ENCODE results near the gene MAP3K7. TPM values are rescaled to one million over a fixed set of nuclear protein-coding genes. Genes with fewer than 3 reads are reported as not detected.

Gene MAP3K7
- total and polyA plus RNA-seq, 7 donors, result 8.9 to 22.1 (median 18.9) TPM

GRCh38 chr6:90495216-90495817, 91.6 kb downstream of the MAP3K7 start:
- Histone ChIP-seq H3K4me1 (no peaks in the 10 kb centered on the region), H3K9me3 (no peaks in the 10 kb centered on the region), H3K27ac (no peak overlapping the region), H3K27me3 (ENCODE audit: insufficient read depth in 3 of 3, low read length in 2 of 3) (peaks cover 0 to 9% (median 0%) of the 10 kb centered on the region in 3 donors), H3K36me3 (ENCODE audit: insufficient read depth in 1 of 2, low read depth in 1 of 2) (no peaks in the 10 kb centered on the region), H3K4me3 (no peak overlapping the region)
- 81 to 87% (median 87%) methylated on average over 9 of the region's 9 CpGs for WGBS, 3 donors
- no peak for TF ChIP-seq CTCF (IDR thresholded peaks at IDR 0.05)
- intact Hi-C loops (cut with DNase I), result no loop called here
- DNase-seq (no peak), ATAC-seq (no peak)

- intact Hi-C loops (cut with DNase I), result no loop called here
- peaks cover 0 to 9% (median 0%) of the 10 kb centered on the region in 3 donors for H3K27me3 ChIP-seq (ENCODE audit: insufficient read depth in 3 of 3, low read length in 2 of 3)
- H3K27ac ChIP-seq, result no peak overlapping the region
- WGBS, 3 donors, result 37 to 52% (median 46%) methylated on average over 7 of the region's 7 CpGs
- TF ChIP-seq CTCF (IDR thresholded peaks at IDR 0.05), result no peak
- DNase-seq (no peak), ATAC-seq (no peak)
- H3K9me3 ChIP-seq, result no peaks in the 10 kb centered on the region
- no peak overlapping the region for H3K4me3 ChIP-seq
- H3K4me1 ChIP-seq, result no peaks in the 10 kb centered on the region
- no peaks in the 10 kb centered on the region for H3K36me3 ChIP-seq (ENCODE audit: insufficient read depth in 1 of 2, low read depth in 1 of 2)
Observed at GRCh38 chr6:90494067-90494780, 92.6 kb downstream of the MAP3K7 start.

- ATAC-seq (no peak), DNase-seq (no peak)
- TF ChIP-seq CTCF (IDR thresholded peaks at IDR 0.05), result no peak
- WGBS, 3 donors, result 76 to 80% (median 79%) methylated on average over 2 of the region's 2 CpGs
- no peak overlapping the region for H3K27ac ChIP-seq
- H3K4me3 ChIP-seq, result no peak overlapping the region
- H3K36me3 ChIP-seq (ENCODE audit: insufficient read depth in 1 of 2, low read depth in 1 of 2), result no peaks in the 10 kb centered on the region
- intact Hi-C loops (cut with DNase I), result no loop called here
- H3K9me3 ChIP-seq, result no peaks in the 10 kb centered on the region
- peaks cover 0 to 9% (median 0%) of the 10 kb centered on the region in 3 donors for H3K27me3 ChIP-seq (ENCODE audit: insufficient read depth in 3 of 3, low read length in 2 of 3)
- H3K4me1 ChIP-seq, result no peaks in the 10 kb centered on the region
Observed at GRCh38 chr6:90493332-90493731, 93.5 kb downstream of the MAP3K7 start.

GRCh38 chr6:90492798-90493197, 94.1 kb downstream of the MAP3K7 start:
- H3K4me1 ChIP-seq, result no peaks in the 10 kb centered on the region
- no peak overlapping the region for H3K4me3 ChIP-seq
- H3K27me3 ChIP-seq (ENCODE audit: insufficient read depth in 3 of 3, low read length in 2 of 3), result peaks cover 0 to 9% (median 0%) of the 10 kb centered on the region in 3 donors
- H3K9me3 ChIP-seq, result no peaks in the 10 kb centered on the region
- intact Hi-C loops (cut with DNase I), result no loop called here
- H3K36me3 ChIP-seq (ENCODE audit: insufficient read depth in 1 of 2, low read depth in 1 of 2), result no peaks in the 10 kb centered on the region
- ATAC-seq, result no peak
- no peak for DNase-seq
- 94 to 98% (median 95%) methylated on average over 6 of the region's 6 CpGs for WGBS, 3 donors
- no peak for TF ChIP-seq CTCF (IDR thresholded peaks at IDR 0.05)
- H3K27ac ChIP-seq, result no peak overlapping the region
